Stimulated activated naive CD4-positive, alpha-beta T cell treated with Interleukin-2 at 50 U/mL for 16 hours (primary cell): ENCODE data around the gene AUH.
"Not testable (repeated sequence)": the region's sequence is repeated elsewhere in the genome, so short reads cannot be mapped to it uniquely, and the experiment has no call there.

ENCODE experiments used
- DNase-seq: peaks from one replicate; lab custom pipeline; 2025; lab: John Stamatoyannopoulos, UW

Gene AUH, protein sequence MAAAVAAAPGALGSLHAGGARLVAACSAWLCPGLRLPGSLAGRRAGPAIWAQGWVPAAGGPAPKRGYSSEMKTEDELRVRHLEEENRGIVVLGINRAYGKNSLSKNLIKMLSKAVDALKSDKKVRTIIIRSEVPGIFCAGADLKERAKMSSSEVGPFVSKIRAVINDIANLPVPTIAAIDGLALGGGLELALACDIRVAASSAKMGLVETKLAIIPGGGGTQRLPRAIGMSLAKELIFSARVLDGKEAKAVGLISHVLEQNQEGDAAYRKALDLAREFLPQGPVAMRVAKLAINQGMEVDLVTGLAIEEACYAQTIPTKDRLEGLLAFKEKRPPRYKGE

GRCh38 chr9:91361291-91362050 lies at the start of gene AUH:
Gene AUH (minus strand): TSS chr9:91361918. CDS start chr9:91361889, 29 bp downstream.
- DNase-seq = peak; percentile 83

GRCh38 chr9:91411096-91411771 lies 49.5 kb upstream of the AUH start:
- no peak for DNase-seq

GRCh38 chr9:91410161-91410560 lies 48.4 kb upstream of the AUH start:
- no peak for DNase-seq

- DNase-seq = no peak
These were observed 46.8 kb upstream of the AUH start for GRCh38 chr9:91408475-91408874.

GRCh38 chr9:91407580-91408318 lies 46.0 kb upstream of the AUH start:
- DNase-seq = no peak

DNA sequence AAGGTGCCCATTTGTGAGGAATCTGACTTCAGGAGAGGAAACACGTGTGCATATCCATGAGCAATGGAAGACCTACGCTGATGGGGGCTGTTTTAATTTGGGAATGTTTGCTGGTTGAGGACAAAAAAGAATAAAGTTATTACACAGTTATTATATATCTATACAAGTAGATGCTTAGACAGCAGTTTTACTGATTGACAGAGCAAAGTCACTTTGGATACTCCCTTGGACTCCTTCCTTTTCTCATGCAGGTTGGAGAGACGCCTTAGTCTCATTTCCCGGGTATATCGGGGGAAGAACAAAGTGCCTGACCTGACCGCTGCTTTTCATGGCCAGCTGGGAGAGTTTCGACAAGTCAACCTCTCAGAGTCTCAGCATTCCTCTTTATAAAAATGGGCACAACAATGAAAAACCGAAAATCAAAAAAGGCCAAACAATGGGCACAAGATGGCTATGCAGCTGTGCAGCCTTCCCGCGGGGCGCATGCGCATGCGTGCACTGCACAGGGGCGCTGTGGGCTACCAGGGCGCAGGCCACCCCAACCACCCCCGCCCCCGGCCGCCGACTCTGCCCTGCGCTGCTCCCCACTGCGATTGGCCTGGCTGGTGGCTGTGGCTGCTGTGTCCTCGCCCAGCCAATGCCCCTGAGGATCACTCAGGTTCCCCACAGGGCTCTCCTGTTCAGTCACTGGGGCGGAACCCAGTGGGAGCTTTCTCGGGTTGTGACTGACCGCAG lies 43.8 kb upstream of the AUH start:
- no peak for DNase-seq

DNA sequence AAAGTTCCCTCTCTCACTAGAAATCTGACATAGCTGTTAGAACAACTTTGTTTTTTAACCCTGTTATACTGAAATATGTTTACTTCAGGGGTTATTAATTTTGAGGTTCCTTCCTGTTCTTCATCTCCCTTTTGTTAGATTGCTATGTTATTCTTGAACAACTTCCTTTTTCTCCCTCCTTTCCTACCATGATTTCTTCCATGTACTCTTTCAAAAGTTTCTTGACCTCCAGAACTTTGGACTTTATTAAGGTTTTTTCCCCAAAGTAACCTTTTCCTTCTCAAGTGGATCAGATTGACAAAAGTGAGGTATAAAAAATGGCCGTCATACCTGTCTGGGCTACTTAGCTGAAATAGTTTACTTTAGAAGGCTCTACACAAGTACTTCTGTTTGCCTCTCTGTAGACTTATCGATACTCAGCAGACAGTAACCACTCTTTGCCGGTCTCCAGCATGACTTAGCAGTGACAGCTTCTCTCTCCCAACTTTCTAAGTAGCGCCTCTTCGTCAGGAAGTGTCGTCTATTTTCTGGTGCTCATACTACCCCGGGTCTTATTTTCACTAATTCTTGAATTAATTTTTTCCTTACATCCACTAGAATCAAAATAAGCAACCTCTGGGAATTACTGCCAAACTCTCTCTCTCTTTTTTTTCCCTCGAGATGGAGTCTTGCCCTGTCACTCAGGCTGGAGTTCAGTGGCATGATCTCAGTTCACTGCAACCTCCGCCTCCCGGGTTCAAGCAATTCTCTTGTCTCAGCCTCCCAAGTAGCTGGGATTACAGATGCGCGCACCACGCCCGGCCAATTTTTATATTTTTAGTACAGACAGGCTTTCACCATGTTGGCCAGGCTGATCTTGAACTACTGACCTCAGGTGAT lies 42.2 kb upstream of the AUH start:
- DNase-seq = no peak

- no peak for DNase-seq
These were observed 37.2 kb upstream of the AUH start for GRCh38 chr9:91398926-91399325.

- DNase-seq = no peak
These were observed 34.1 kb upstream of the AUH start for GRCh38 chr9:91395553-91396471.

- no peak for DNase-seq
These were observed 33.4 kb upstream of the AUH start for GRCh38 chr9:91395106-91395552.

- no peak for DNase-seq
These were observed 32.1 kb upstream of the AUH start for GRCh38 chr9:91393826-91394225.

DNA sequence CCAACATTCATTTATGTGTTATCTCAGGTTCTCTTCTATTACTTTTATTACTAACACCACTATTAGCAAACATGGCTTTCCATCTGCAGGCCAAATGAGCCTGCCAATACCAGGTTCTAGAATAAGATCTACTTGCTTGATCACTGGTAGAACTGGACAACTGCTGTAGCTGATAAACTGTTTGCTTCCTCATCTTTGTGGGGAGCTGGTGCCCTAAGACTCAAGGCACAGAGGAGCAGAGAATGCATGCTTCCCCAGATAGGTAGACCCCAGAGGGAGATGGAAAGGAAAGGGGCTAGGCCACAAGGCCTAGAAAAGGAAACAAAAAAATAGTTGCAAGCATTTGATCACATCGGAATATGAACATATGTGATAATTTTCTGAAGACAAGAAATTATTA lies 30.7 kb upstream of the AUH start:
- DNase-seq = no peak

DNA sequence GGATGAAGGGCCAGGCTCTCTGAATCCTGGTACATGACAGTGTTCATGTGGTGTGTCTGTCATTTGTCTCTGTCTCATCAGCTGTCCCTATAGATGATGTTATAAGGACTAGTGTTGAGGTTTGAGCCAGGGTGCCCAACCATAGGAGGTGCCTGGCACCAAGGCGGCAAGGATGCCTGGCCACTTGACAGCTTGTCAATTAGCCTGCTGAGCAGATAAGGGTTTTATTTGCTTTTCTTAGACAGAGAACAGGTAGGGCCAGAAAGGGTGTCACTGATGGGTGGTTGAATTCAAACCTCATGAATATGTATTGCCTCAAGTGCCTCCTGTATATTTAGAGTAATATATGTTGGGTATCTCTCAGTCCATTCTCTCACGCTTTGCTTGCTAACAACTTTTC lies 30.1 kb upstream of the AUH start:
- no peak for DNase-seq

DNA sequence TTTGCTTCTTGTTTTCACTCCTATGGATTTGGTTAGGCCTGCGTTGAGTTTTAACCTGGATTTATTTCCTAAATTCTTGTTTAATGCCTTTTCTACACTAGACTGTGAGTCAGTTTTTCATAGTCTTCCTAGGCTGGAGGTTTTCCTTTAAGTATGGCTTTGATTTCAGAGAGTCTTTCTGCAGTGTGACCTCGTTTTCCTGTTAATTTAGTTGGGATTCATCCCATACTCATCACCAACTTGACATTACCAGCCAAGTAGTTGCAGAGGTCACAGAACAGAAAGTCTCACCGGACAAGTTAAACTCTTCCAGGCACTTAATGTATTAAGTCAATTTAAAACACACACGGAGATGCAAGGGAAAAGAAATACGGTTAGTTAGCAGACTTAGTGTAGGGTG lies 29.7 kb upstream of the AUH start:
- DNase-seq = no peak

- not testable (repeated sequence) for DNase-seq
These were observed 28.0 kb upstream of the AUH start for GRCh38 chr9:91389686-91390085.

DNA sequence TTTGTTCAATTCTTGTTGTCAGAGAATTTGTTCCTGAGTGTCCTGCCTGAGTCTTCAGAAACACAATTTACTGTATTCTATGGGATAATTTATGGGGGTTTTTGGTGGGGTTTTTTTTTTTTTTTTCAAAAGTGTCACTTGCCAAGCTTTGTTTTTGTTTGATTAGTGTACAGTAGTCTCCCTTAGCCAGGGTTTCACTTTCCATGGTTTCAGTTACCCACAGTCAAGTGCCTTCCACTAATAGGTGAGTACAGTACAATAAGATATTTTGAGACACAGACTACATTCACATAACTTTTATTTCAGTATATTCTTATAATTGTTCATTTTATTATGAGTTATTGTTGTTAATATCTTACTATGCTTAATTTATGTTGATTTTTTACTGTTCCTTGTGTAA lies 25.0 kb upstream of the AUH start:
- no peak for DNase-seq

- DNase-seq = no peak
These were observed 23.2 kb upstream of the AUH start for GRCh38 chr9:91384954-91385353.

- no peak for DNase-seq
These were observed 21.9 kb upstream of the AUH start for GRCh38 chr9:91383577-91383976.

GRCh38 chr9:91382298-91382697 lies 20.6 kb upstream of the AUH start:
- DNase-seq = no peak
